D341Med (cell line): Measurements from ENCODE around the gene XRCC1.

Experiments used
- DNase-seq: peaks from one replicate; pipeline ENCODE4 v3.0.0; 2012; ENCODE audit warnings: low spot score

XRCC1 gene, protein sequence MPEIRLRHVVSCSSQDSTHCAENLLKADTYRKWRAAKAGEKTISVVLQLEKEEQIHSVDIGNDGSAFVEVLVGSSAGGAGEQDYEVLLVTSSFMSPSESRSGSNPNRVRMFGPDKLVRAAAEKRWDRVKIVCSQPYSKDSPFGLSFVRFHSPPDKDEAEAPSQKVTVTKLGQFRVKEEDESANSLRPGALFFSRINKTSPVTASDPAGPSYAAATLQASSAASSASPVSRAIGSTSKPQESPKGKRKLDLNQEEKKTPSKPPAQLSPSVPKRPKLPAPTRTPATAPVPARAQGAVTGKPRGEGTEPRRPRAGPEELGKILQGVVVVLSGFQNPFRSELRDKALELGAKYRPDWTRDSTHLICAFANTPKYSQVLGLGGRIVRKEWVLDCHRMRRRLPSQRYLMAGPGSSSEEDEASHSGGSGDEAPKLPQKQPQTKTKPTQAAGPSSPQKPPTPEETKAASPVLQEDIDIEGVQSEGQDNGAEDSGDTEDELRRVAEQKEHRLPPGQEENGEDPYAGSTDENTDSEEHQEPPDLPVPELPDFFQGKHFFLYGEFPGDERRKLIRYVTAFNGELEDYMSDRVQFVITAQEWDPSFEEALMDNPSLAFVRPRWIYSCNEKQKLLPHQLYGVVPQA

DNA sequence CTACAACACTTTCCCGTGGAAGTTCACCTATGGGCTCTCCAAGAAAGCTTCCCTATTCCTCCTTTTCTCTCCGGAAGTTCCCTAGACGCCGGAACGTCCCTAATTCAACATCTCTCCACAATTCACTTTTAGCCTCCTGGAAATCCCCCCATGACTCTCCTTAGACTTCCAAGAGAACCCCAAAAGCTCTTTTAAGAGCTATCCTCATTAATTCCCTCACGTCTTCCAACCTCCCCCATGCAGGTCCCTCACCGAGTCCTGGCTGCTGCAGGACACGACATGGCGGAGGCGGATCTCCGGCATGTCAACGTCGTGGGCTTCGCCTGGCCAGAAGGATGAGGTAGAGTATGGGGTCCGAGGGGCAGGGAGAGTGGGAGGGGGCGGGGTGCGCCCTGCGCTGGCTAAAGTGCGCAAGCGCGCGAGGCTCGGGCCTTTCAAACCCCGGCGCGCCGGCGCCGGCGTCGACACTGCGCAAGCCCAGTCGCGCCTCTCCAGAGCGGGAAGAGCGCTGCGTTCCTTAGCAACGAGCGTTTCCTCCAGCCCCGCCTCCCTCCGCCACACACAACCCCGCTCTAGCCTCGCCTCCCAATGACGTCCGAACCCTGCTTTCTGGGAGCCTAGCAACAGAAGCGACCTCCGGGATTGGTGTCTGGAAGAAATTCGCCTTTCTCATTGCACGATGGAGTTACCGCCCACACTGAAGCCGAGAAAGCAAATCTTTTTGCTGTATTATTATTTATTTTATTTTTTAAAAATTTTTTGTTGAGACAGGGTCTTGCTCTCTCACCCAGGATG, at the start of gene XRCC1, which contains the start of gene PINLYP:
Gene XRCC1 (minus strand): TSS at position 372 of the 795 bp plus-strand sequence. CDS start 69 bp downstream, at position 303.
Gene PINLYP (plus strand): TSS at position 646 of the 795 bp plus-strand sequence. CDS start 1,391 bp downstream, outside the sequence.
- peak; percentile 98 for DNase-seq

DNA sequence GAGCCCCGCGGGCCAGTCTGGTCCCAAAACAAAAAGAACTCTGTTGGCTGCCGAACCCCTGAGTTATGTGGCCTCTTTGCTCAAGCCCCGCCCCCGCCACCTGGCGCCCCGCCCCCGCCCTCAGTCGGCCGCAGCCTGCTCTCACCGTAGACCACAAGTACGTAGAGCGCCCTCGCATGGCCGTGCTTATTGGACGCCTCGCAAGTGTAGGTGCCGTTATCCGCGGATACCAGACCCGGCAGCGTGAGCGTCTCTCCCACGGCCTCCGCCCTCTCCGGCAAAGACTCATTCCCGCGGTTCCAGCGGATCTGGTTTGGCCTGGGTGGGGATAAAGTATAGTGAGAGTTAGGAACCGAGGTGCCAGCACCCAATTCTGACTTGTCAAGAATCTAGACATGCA, 49.6 kb upstream of the XRCC1 start:
- DNase-seq: no peak

GRCh38 chr19:43623889-43624670, 48.8 kb upstream of the XRCC1 start:
- no peak for DNase-seq

DNA sequence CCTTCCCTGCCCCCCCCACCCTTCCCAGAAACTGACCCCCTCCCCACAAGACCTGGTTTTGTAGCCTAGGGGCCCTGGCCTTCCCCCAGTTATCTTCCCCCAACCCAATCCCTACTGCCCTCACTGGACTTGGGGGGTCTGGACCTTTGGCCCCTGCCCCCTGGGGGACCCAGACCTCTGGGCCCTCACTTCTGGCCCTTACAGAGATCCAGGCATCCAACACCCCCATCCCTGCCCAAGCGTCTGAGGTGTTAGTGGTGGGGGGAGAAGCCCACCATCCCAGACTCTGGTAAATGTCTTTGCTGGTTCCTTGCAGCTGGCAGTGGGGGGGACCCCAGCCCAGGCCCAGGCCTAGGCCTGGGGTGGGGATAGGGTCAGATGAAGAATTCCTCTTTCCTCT, 47.6 kb upstream of the XRCC1 start:
- DNase-seq: no peak

DNA sequence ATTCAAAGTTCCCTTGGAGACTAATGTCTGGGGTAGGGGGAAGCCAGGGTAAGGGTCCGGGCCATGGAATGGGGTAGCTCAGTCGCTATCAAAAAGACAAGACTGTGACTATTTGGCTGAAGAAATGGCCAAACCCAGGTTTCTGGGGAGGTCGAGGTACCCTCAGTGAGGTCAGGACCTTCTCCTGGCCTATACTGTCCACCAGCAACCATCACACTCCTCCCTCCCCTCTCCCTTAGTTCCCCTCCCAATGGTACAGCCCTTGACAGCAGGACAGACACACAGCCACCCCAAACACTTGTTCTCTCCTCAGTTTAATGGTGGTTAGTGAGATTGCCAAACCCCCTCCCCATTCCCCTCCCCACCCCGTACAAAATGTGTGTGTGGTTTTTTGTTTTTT, 46.7 kb upstream of the XRCC1 start:
- DNase-seq: no peak

- no peak for DNase-seq
These were observed 45.0 kb upstream of the XRCC1 start for GRCh38 chr19:43620061-43621001.

DNA sequence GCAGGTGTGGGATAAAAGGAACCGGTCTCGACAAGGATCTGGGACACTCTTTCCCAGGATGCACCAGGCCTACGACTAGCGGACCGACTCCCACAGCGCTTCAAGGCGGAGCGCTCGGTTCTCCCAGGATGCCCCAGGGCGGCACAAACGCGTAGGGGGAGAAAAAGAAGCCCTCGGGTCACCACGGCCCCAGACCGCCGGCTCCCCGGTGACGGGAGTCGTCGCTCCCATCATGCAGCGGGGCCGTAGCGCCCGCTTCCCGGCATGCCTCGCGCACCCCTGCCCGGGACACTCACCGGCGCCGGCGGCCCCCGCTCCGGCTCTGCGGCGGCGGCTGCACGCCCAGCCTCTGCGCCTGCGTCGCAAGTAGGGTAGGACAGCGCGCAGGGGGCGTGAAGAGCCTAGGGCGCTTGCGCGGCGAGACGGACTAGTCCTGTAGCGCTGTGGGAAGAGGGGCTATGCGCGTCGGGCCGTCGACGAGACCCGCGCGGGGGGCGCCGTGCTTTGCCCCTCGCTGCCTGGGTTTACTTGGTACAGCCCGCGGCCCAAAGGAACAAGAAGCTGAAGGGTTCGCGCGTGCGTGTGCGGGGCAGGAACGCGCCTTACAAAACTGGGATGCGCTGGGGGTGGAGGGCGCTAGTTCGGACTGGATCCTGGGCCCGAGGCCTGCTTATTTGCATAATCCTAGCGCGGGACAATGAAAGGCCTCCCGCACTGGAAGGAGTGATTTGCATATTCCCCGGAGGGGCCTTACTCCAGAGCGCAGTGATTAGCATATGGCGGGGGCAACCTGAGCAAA, 44.1 kb upstream of the XRCC1 start, which contains the start of gene ZNF428:
Gene ZNF428 (minus strand): TSS at position 368 of the 799 bp plus-strand sequence. CDS start 5,325 bp downstream, outside the sequence.
- peak; percentile 94 for DNase-seq

DNA sequence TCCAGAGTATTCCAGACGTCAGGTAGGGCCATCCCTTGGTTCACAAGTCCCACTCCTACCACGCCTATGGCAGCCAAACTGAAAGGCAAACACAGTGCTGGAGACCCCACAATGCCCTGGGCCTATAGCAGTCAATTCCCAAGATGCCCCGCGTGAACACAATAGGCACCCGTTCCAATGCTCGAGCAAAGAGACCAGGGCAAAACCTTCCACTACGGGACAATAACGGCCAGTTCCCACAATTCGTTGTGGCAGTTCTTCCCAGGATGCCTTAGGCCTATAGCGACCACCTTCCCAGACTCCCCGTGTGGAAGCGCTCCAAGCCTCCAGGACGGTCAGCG, 43.6 kb upstream of the XRCC1 start:
- DNase-seq: peak; percentile 76

GRCh38 chr19:43616954-43617353, 41.6 kb upstream of the XRCC1 start:
- no peak for DNase-seq

GRCh38 chr19:43616306-43616705, 41.0 kb upstream of the XRCC1 start:
- DNase-seq: no peak

GRCh38 chr19:43612374-43612773, 37.0 kb upstream of the XRCC1 start:
- DNase-seq: no peak

- no peak for DNase-seq
These were observed 36.5 kb upstream of the XRCC1 start, which contains the start of gene SRRM5 for GRCh38 chr19:43611788-43612187. Gene SRRM5, plus strand, starts transcription at chr19:43612088. Its CDS starts 34 bp downstream, at chr19:43612122.

DNA sequence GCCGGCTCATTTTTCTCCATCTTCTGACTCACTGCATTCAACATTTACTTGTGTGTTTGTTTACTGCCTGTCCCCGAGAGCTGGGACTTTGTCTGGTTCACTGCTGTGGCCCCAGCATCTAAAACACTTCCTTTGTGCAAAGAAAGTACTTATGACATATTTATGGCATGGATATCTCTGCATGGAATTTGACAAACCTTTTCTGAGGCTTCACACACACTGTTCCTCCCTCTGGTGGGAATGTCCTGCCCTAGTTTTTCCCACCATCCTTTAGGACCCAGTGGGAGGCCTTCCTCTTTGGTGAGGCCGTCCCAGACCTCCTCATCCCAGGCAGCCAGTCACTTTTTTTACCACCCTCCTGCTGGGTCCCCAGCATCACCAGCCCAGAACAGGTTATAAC, 35.2 kb upstream of the XRCC1 start:
- DNase-seq: no peak

GRCh38 chr19:43609872-43610271, 34.5 kb upstream of the XRCC1 start:
- DNase-seq: no peak

DNA sequence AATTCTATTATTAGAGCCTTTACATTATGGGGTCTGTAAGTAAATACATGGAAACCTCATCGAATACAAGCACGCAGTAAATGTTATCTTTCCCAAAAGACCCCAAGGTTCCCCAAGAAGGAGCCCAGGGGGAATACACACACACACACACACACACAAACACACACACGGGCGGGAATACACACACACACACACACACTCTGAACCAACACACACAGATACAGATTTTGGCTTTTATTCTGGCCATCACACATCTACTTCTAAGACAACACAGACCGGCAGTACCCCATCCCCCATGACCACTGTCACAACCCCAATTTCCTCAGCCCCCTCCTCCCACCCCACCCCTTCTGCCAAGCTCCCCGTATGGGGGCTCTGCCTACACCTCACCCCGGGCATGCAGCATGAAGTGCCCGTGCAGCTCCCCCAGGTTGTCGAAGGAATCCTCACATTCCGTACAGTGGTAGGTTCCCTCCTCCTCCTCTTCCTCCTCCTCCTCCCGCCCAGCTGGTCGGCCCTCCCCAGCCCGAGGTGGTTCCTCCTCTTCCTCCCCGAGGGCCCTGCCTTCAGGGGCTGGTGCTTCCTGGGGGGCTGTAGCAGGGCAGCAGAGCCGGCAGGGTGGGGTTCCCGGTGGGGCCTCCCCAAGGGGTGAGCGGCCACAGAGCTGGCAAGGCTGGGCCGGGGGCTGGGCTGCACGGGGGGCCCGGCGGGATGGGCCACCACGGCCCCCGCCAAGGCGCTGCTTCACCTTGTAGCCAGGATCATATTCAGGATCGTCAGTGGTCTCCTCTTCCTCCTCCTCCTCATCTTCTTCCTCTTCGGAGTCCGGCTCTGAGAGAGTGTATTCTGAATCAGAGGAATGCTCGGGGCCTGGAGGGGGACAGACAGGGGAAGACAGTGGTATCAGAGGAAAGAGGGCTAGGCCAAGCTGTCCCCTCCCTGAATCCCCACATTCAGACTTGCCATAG, 32.2 kb upstream of the XRCC1 start:
- no peak for DNase-seq

- DNase-seq: no peak
These were observed 31.4 kb upstream of the XRCC1 start for GRCh38 chr19:43606569-43607229.

DNA sequence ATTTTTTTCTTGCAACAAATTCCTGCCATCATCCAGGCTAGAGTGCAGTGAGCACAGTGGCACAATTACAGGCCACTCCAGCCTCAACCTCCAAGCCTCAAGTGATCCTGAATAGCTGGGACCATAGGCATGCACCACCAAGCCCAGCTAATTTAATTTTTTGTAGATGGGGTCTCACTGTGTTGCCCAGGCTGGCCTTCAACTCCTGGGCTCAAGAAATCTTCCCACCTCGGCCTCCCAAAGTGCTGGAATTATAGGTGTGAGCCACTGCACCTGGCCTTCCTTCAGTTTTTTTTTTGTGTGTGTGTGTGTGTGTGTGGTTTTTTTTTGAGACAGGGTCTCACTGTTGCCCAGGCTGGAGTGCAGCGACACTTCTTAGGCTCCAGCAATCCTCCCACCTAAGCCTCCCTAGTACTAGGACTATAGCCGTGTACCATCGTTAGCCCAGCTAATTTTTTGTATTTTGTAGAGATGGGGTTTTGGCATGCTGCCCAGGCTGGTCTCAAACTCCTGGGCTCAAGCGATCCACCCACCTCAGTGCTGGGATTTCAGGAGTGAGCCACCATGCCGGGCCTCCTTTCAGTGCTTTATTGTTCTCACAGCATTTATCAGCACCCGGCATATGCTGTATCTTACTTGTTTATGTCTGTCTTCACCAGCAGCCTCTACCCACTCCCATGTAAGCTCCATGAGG, 30.7 kb upstream of the XRCC1 start:
- DNase-seq: no peak
